ENCODE measurements around the gene BPI.

GRCh38 chr20:38299963-38300362, 4.0 kb upstream of the BPI start:
- no peak for TF ChIP-seq CTCF (conservative IDR thresholded peaks at IDR 0.05; ENCODE audit: low read length)
- no peak for TF ChIP-seq EZH2phosphoT487 (IDR thresholded peaks at IDR 0.05; ENCODE audit: borderline replicate concordance, low read depth, low read length)

Data from OCI-LY7 (cell line).